ENCODE data around the gene PDE6B. TPM values are rescaled to one million over a fixed set of nuclear protein-coding genes. Genes with fewer than 3 reads are reported as not detected.
"Not testable (repeated sequence)": the region's sequence is repeated elsewhere in the genome, so short reads cannot be mapped to it uniquely, and the experiment has no call there.

PDE6B gene
- total RNA-seq, 2 experiments from 2014 or later, result not detected

- CTCF ChIA-PET (ENCODE audit: unreplicated experiment), result no interaction called here
Measured at GRCh38 chr4:636628-637159, 11.3 kb downstream of the PDE6B start.

DNA sequence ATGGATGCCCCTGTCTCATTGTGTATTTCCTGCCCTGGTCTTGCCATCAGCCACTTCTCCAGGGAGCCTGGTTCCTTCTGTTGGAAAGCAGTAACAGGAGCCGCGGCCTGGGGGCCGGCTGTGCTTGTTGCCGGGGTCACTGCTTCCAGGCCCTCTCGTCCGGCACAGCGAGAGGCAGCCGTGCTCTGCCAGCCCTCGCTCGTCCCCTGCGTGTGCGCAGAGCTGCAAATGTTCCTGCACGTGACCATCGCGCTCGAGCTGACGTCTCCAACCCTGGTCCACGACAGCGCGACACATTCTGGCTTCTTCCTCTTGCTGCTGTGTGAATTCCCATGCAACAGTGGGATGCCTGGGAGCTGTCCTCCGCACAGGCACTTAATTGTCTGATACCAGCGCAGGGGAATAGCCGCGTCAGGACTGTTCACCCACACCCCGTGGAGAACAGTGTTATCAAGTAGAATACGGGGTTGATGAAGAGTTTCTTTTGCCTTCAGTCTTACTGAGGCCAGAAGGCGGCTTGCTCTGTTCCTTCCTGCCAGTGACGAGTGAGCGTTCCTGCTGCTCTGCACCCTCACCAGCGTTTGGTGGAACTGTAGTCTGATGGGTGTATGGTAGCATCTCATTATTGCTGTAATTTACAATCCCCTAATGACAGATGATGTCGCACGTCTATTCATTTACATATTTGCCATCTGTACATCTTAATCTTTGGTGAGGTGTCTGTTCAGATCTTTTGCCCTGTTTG is 12.3 kb downstream of the PDE6B start:
- Histone ChIP-seq H3K9me2 (ENCODE audit: insufficient read depth, low read length) (no peaks in the 10 kb centered on the region), H3K4me3 (ENCODE audit: low read depth, low read length, poor library complexity, severe bottlenecking) (no peak overlapping the region), H2AFZ (ENCODE audit: low read length) (no peak overlapping the region), H3K36me3 (ENCODE audit: insufficient read depth, low read length) (no peaks in the 10 kb centered on the region), H4K20me1 (ENCODE audit: insufficient read depth, low read length) (no peaks in the 10 kb centered on the region), H3K4me2 (ENCODE audit: low read length) (no peak overlapping the region), H3K4me1 (ENCODE audit: insufficient read depth, low read length, poor library complexity, severe bottlenecking) (no peaks in the 10 kb centered on the region), H3K27ac (ENCODE audit: low read depth, low read length, poor library complexity, severe bottlenecking) (no peak overlapping the region), H3K79me2 (ENCODE audit: insufficient read depth, low read depth, low read length) (no peaks in the 10 kb centered on the region), H3K9me3 (ENCODE audit: low read length) (no peaks in the 10 kb centered on the region)
- no peak for TF ChIP-seq CTCF (conservative IDR thresholded peaks at IDR 0.05; ENCODE audit: low read length)
- TF ChIP-seq EZH2phosphoT487 (IDR thresholded peaks at IDR 0.05; ENCODE audit: borderline replicate concordance, low read depth, low read length), result no peak
- no TSS peak for BruUV-seq (replicated peaks)
- DNase-seq (ENCODE audit: low spot score), result no peak
- POLR2A ChIA-PET, result no interaction called here
- intact Hi-C loops (cut with micrococcal nuclease; ENCODE audit: unreplicated experiment), result no loop called here
- CTCF ChIA-PET (ENCODE audit: unreplicated experiment), result no interaction called here

More at GRCh38 chr4:636628-637159, 11.3 kb downstream of the PDE6B start:
- H3K4me2 ChIP-seq (ENCODE audit: low read length), result no peak overlapping the region
- H3K79me2 ChIP-seq (ENCODE audit: insufficient read depth, low read depth, low read length), result no peaks in the 10 kb centered on the region
- no peak for DNase-seq (ENCODE audit: low spot score)
- POLR2A ChIA-PET, result no interaction called here
- H3K9me2 ChIP-seq (ENCODE audit: insufficient read depth, low read length), result no peaks in the 10 kb centered on the region
- H3K4me1 ChIP-seq (ENCODE audit: insufficient read depth, low read length, poor library complexity, severe bottlenecking), result no peaks in the 10 kb centered on the region
- no peak for TF ChIP-seq CTCF (conservative IDR thresholded peaks at IDR 0.05; ENCODE audit: low read length)
- no peak for TF ChIP-seq EZH2phosphoT487 (IDR thresholded peaks at IDR 0.05; ENCODE audit: borderline replicate concordance, low read depth, low read length)
- H3K4me3 ChIP-seq (ENCODE audit: low read depth, low read length, poor library complexity, severe bottlenecking), result no peak overlapping the region
- H3K27ac ChIP-seq (ENCODE audit: low read depth, low read length, poor library complexity, severe bottlenecking), result no peak overlapping the region
- H3K36me3 ChIP-seq (ENCODE audit: insufficient read depth, low read length), result no peaks in the 10 kb centered on the region
- no peak overlapping the region for H2AFZ ChIP-seq (ENCODE audit: low read length)
- intact Hi-C loops (cut with micrococcal nuclease; ENCODE audit: unreplicated experiment), result no loop called here
- no TSS peak for BruUV-seq (replicated peaks)
- H4K20me1 ChIP-seq (ENCODE audit: insufficient read depth, low read length), result no peaks in the 10 kb centered on the region
- no peaks in the 10 kb centered on the region for H3K9me3 ChIP-seq (ENCODE audit: low read length)

GRCh38 chr4:642366-642765 is 17.0 kb downstream of the PDE6B start:
- intact Hi-C loops (cut with micrococcal nuclease; ENCODE audit: unreplicated experiment); H4K20me1 ChIP-seq (ENCODE audit: insufficient read depth, low read length); H3K9me2 ChIP-seq (ENCODE audit: insufficient read depth, low read length); BruUV-seq (replicated peaks); H3K4me1 ChIP-seq (ENCODE audit: insufficient read depth, low read length, poor library complexity, severe bottlenecking); CTCF ChIA-PET (ENCODE audit: unreplicated experiment); H3K4me3 ChIP-seq (ENCODE audit: low read depth, low read length, poor library complexity, severe bottlenecking); DNase-seq (ENCODE audit: low spot score); H3K4me2 ChIP-seq (ENCODE audit: low read length); H3K27ac ChIP-seq (ENCODE audit: low read depth, low read length, poor library complexity, severe bottlenecking); H2AFZ ChIP-seq (ENCODE audit: low read length); H3K79me2 ChIP-seq (ENCODE audit: insufficient read depth, low read depth, low read length); H3K9me3 ChIP-seq (ENCODE audit: low read length); H3K36me3 ChIP-seq (ENCODE audit: insufficient read depth, low read length): not testable (repeated sequence)
- POLR2A ChIA-PET, result interaction anchor here (0.6 to 0.7 kb wide), 2 partner anchors 47 to 297 kb away, joined by 3 to 9 read pairs; no protein-coding TSS in a partner anchor
